GM18526 (cell line): ENCODE data around the gene SHC1.

Experiments
- POLR2A ChIP-seq: IDR thresholded peaks from 3 replicates; pipeline ENCODE4 v1.6.1; 2011; ENCODE audit not compliant: insufficient read length; ENCODE audit errors: extremely low read depth

The SHC1 gene

GRCh38 chr1:154970631-154971340 is at the start of gene SHC1:
Gene SHC1, minus strand, starts transcription at chr1:154970747. Its CDS starts 221 bp downstream, at chr1:154970526.
- TF ChIP-seq POLR2A, result no peak

GRCh38 chr1:155019377-155020245 is 49.1 kb upstream of the SHC1 start:
- TF ChIP-seq POLR2A, result no peak

GRCh38 chr1:155018617-155019348 is 48.2 kb upstream of the SHC1 start:
- no peak for TF ChIP-seq POLR2A

GRCh38 chr1:155017946-155018316 is 47.4 kb upstream of the SHC1 start:
- no peak for TF ChIP-seq POLR2A

GRCh38 chr1:155017041-155017945 is 46.7 kb upstream of the SHC1 start:
- TF ChIP-seq POLR2A, result peak; percentile 41

GRCh38 chr1:155016231-155016831 is 45.8 kb upstream of the SHC1 start:
- no peak for TF ChIP-seq POLR2A

GRCh38 chr1:155015527-155016230 is 45.1 kb upstream of the SHC1 start:
- no peak for TF ChIP-seq POLR2A

- no peak for TF ChIP-seq POLR2A
These were observed 44.4 kb upstream of the SHC1 start for GRCh38 chr1:155014709-155015508.

GRCh38 chr1:155013632-155014031 is 43.1 kb upstream of the SHC1 start:
- no peak for TF ChIP-seq POLR2A

GRCh38 chr1:155012776-155013602 is 42.4 kb upstream of the SHC1 start:
- no peak for TF ChIP-seq POLR2A

- no peak for TF ChIP-seq POLR2A
These were observed 41.5 kb upstream of the SHC1 start for GRCh38 chr1:155012026-155012546.
